HL-60 (cell line): ENCODE measurements around the gene CHMP6.

ENCODE experiments used
- DNase-seq, 2 experiments: peaks; one replicate each; pipeline ENCODE4 v3.0.0-alpha.2; 2010 to 2020; ENCODE audit warnings: low read depth in 1 of 2, low spot score in 1 of 2
- H3K27ac ChIP-seq: fragments of 250-450 bp; sonication (Bioruptor Pico); replicated peaks from 2 replicates; pipeline ENCODE4 v1.5.1; 2020; ENCODE audit warnings: mild to moderate bottlenecking, moderate library complexity
- H3K27me3 ChIP-seq: fragments of 250-450 bp; sonication (Bioruptor Pico); 2 replicates; pipeline ENCODE4 v1.5.1; 2021; ENCODE audit warnings: mild to moderate bottlenecking, moderate library complexity; ENCODE audit not compliant: insufficient read depth, poor library complexity, severe bottlenecking
- H3K4me3 ChIP-seq: replicated peaks from 2 replicates; pipeline ENCODE4 v1.5.1; 2011; ENCODE audit warnings: mild to moderate bottlenecking, control low read depth, low read length; ENCODE audit not compliant: insufficient read depth
- GABPA ChIP-seq: IDR thresholded peaks from 2 replicates; pipeline ENCODE4 v1.6.1; 2012; ENCODE audit warnings: low read depth
- POLR2AphosphoS5 ChIP-seq: IDR thresholded peaks from 2 replicates; pipeline ENCODE4 v1.6.1; 2012; ENCODE audit warnings: low read depth
- SPI1 ChIP-seq: IDR thresholded peaks from 2 replicates; pipeline ENCODE4 v1.6.1; 2012; ENCODE audit warnings: low read depth, mild to moderate bottlenecking, borderline replicate concordance
- long read RNA-seq: library from polyadenylated mRNA; unstranded; transcript quantifications from one replicate; pipeline ENCODE4 v2.0.0, GENCODE V29; 2020
- TF ChIP-seq, protein P1 (sequence below): IDR thresholded peaks from 2 replicates; pipeline ENCODE4 v1.6.1; 2012; ENCODE audit warnings: low read depth; ENCODE audit not compliant: insufficient replicate concordance
- TF ChIP-seq, protein P2 (sequence below): IDR thresholded peaks from one replicate; pipeline ENCODE4 v1.5.1; 2011; ENCODE audit warnings: low read length, control low read depth, inconsistent platforms; ENCODE audit not compliant: insufficient read depth

CHMP6 gene
- long read RNA-seq, transcript CHMP6-201 (8 exons, 1,664 nt): major isoform, 86 of 124 reads
- long read RNA-seq, partial matches to known transcripts: 4 of 124 reads
- long read RNA-seq, other reads (novel, unspliced or antisense): 34 of 124 reads

DNA sequence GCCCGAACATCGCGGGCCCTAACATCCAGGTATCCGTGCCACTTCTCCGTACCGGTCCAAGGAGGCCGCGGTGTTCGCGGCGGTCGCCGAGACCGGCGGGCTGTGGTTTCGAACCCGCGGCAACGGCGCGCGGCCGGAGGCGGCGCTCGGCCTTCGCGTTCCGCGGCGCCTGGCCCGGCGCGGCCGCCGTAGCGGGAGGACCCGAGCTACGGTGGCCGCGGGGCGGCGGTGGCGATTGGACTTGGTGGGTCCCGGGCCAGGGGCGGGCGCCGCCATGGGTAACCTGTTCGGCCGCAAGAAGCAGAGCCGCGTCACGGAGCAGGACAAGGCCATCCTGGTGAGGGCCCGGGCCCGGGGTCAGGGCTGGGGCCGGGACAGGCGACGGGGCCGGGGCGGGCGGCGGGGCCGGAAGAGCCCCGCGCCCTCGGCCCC, at the start of gene CHMP6:
CHMP6 (plus strand) TSS at position 197 of the 432 bp plus-strand sequence; CDS start at position 275, 78 bp downstream.
- Histone ChIP-seq H3K27me3 (no peaks in the 10 kb centered on the region), H3K4me3 (peak within 1 kb of the TSS; percentile 86), H3K27ac (peak within 1 kb of the TSS; percentile 56)
- TF ChIP-seq, protein P1, sequence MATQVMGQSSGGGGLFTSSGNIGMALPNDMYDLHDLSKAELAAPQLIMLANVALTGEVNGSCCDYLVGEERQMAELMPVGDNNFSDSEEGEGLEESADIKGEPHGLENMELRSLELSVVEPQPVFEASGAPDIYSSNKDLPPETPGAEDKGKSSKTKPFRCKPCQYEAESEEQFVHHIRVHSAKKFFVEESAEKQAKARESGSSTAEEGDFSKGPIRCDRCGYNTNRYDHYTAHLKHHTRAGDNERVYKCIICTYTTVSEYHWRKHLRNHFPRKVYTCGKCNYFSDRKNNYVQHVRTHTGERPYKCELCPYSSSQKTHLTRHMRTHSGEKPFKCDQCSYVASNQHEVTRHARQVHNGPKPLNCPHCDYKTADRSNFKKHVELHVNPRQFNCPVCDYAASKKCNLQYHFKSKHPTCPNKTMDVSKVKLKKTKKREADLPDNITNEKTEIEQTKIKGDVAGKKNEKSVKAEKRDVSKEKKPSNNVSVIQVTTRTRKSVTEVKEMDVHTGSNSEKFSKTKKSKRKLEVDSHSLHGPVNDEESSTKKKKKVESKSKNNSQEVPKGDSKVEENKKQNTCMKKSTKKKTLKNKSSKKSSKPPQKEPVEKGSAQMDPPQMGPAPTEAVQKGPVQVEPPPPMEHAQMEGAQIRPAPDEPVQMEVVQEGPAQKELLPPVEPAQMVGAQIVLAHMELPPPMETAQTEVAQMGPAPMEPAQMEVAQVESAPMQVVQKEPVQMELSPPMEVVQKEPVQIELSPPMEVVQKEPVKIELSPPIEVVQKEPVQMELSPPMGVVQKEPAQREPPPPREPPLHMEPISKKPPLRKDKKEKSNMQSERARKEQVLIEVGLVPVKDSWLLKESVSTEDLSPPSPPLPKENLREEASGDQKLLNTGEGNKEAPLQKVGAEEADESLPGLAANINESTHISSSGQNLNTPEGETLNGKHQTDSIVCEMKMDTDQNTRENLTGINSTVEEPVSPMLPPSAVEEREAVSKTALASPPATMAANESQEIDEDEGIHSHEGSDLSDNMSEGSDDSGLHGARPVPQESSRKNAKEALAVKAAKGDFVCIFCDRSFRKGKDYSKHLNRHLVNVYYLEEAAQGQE: no peak
- TF ChIP-seq, protein P2, sequence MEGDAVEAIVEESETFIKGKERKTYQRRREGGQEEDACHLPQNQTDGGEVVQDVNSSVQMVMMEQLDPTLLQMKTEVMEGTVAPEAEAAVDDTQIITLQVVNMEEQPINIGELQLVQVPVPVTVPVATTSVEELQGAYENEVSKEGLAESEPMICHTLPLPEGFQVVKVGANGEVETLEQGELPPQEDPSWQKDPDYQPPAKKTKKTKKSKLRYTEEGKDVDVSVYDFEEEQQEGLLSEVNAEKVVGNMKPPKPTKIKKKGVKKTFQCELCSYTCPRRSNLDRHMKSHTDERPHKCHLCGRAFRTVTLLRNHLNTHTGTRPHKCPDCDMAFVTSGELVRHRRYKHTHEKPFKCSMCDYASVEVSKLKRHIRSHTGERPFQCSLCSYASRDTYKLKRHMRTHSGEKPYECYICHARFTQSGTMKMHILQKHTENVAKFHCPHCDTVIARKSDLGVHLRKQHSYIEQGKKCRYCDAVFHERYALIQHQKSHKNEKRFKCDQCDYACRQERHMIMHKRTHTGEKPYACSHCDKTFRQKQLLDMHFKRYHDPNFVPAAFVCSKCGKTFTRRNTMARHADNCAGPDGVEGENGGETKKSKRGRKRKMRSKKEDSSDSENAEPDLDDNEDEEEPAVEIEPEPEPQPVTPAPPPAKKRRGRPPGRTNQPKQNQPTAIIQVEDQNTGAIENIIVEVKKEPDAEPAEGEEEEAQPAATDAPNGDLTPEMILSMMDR: no peak
- TF ChIP-seq SPI1 (no peak), POLR2AphosphoS5 (no peak), GABPA (no peak)
- peak; percentile 60 to 65 for DNase-seq

DNA sequence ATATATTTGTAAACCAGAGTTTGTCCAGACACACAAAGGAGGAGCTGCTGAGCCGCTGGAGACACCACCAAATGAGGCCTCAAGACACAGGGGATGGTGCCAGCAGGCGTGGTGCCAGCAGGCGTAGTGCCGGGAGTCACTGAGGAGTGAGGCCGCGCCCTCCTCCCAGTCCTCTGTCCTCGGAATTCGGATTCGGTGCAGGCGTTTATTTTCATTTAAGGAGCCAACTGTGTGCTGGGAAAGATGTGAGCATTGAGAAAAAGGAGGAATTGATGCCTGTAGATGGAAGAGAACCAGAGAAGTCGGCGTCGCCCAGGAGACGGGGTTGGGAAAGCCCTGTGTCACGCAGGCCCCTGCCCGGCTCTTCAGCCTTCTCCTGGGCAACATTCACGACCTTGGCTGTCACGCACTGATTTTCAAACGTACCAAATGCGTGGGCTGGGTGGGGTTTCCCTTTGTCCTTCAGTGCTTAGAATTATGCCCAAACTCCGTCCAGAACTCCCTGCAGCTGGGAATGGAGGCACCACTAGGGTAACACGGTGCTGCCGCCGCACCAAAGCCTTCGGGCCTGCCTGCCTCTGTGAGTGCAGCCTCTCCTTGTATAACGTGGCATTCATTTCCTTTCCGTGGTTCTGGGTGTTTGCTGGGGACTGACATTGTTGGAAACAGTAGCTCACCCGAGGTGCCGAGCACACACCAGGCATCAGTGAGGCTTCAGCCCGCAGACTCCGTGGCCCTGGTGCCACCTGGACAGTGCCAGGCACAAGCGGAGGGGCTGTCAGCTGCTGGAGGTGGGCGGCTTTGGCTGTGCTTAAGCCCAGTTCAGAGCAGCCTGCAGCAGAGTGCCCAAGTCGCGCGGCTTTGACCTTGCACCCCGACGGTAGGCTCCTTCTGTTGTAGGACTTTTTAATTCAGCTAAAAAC, 49.0 kb upstream of the CHMP6 start:
- Histone ChIP-seq H3K4me3 (no peak overlapping the region), H3K27ac (no peak overlapping the region), H3K27me3 (no peaks in the 10 kb centered on the region)
- TF ChIP-seq, protein P1: no peak
- no peak for TF ChIP-seq GABPA
- no peak for TF ChIP-seq POLR2AphosphoS5
- TF ChIP-seq SPI1: no peak
- TF ChIP-seq, protein P2: no peak
- DNase-seq: no peak

DNA sequence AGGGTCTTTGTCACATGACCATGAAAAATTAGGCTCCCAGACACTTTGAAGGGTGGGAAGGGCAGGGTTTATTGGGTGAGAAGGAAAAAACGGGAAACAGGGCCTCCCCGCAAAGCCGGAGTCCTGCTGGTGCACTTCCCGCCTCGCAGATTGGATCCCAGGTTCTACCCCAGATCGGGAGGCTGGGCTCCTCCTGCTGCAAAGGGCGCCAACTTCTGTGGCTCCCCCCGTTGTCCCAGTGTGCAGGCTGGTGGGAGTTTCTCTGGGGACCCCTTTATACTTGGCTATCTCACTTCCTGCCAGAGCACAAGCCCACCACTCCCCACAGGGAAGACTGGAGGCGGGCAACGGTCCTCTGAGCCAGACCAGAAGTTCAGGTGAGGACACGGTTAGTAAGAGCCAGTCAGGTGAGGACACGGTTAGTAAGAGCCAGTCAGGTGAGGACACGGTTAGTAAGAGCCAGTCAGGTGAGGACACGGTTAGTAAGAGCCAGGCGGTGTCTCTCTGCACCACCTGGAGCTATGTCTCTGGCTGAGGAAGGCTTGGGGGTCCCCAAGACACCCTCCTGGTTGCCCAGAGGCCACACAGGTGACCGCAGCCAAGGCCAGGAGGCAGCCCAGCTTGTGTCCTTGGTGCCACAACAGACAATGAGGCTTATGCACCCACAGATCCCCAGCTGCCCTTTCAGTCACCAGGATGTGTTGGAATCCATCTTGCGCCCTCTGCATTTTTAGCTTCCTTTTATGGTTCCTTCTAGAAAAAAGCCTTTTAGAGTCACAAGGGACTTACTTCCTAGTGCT, 48.1 kb upstream of the CHMP6 start:
- no peak for DNase-seq
- Histone ChIP-seq H3K27ac (no peak overlapping the region), H3K4me3 (no peak overlapping the region), H3K27me3 (no peaks in the 10 kb centered on the region)
- TF ChIP-seq, protein P1: no peak
- TF ChIP-seq GABPA (no peak), SPI1 (no peak), POLR2AphosphoS5 (no peak)
- TF ChIP-seq, protein P2: no peak
